Stimulated activated CD4-positive, alpha-beta T cell treated with anti-CD3 and anti-CD28 coated beads, Interleukin-2, amount 100 ng/mL, for 24 hours (primary cell): ENCODE results near the gene TMEM205.
"Not testable (repeated sequence)": the region's sequence is repeated elsewhere in the genome, so short reads cannot be mapped to it uniquely, and the experiment has no call there.

Experiments
- DNase-seq, 2 donors: peaks; one replicate each; pipeline ENCODE4 v3.0.0-alpha.2; 2020

Gene TMEM205

DNA sequence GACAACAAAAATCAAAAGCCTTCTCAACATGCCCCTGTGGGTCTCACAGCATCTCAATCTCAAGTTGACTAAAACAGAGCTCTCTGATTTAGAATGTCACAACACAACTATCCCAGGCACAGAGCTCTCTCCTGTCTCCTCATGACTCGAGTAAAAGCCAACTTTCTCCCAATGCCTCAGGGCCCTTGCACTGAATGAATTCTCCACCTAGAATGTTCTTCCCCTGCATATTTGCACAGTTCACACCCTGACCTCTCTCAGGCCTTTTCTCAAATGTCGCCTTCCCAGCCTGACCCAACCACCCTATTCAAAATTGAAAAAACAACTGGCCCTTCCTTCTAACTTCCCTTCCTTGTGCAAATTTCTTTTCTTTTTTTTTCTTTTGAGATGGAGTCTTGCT is 24.7 kb upstream of the TMEM205 start:
- DNase-seq = no peak

GRCh38 chr19:11367528-11367927 is 21.5 kb upstream of the TMEM205 start:
- DNase-seq = no peak

GRCh38 chr19:11365557-11366117 is 19.6 kb upstream of the TMEM205 start:
- DNase-seq = no peak

DNA sequence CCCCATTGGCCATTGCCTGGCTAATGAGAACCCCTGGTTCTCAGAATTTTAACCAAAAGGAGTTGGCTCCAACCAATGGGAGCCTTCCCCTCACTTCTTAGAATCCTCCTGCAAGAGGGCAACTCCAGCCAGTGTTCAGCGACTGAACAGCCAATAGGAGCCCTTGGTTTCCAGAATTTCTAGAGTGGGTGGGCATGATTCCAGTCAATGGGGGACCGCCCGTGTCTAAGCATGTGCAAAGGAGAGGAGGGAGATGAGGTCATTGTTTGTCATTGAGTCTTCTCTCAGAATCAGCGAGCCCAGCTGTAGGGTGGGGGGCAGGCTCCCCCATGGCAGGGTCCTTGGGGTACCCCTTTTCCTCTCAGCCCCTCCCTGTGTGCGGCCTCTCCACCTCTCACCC is 18.9 kb upstream of the TMEM205 start:
- no peak for DNase-seq

DNA sequence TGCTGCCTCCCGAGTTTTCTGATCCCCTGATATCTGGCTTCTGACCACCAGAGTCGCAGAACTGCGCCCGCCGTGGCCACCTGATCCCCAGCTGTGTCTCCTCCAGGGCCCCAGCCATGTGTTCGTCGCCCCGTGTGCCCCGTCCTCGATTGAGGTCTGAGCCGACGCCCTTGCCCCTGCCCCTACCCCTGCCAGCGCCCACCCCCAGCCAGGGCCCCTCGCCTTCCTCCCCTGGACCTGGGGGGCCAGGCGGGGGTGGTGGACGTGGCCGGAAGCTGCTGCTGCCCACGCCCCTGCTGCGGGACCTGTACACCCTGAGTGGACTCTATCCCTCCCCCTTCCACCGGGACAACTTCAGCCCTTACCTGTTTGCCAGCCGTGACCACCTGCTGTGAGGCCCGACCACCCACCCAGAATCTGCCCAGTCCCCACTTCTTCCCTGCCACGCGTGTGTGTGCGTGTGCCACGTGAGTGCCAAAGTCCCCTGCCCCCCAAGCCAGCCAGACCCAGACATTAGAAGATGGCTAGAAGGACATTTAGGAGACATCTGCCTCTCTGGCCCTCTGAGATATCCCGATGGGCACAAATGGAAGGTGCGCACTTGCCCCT is 18.3 kb upstream of the TMEM205 start:
- DNase-seq = no peak

DNA sequence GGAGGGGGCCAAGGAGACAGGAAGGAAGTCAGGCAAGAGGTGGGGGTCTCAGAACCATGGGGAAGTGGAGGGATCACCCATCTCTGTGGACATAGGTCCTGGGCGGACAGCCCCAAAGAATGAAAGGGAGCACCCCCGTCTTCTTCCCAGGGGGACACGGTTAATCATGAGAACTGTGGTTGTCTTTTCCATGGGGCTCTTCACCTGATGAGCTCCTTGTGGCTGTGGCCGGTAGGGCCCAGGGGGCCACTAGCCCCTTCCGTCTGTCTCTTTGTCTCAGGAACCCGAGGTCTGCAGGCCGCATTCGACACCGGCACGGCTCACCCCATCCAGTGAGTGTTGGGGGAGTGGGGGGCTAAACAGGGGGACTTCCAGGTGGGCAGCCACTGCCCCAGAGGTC is 17.8 kb upstream of the TMEM205 start:
- DNase-seq = no peak

DNA sequence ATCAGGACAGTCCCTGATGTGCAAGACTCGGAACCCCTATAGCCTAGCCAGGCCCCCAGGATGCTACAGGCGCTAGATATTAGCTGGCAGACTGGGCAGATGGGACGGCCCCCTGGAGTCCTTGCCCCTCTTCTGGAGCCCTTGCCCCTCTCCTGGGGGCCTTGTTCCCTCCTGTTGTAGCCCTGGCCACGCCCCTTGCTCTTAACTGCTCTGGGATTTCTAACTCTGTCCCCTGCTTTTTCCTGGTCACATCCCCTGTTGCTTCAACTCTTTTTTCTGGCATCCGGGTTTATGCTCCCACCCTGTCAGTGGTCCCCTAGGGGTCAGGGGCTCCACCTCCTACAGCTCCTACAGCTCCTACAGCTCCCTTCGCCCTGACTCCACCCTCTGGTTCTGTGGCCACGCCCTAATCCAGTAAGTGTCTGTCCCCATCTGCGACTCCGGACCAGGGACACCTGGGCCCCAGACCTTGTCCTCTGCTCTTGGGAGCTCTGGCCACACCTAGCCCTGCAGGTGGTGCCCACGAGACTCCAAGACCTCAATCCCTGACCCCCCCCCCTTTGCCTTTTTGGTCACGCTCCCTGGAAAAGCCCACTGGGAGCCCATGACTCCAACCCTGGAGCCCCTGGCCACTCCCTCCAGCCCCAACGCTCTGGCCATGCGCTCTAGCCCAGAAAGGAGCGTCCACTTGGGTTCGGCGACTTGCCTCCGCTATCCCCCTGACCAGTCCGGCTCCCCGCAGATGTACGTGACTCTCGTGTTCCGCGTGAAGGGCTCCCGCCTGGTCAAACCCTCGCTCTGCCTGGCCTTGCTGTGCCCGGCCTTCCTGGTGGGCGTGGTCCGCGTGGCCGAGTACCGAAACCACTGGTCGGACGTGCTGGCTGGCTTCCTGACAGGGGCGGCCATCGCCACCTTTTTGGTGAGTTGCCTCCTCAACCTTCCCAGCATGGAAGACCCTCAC is 16.0 kb upstream of the TMEM205 start:
- DNase-seq = no peak

DNA sequence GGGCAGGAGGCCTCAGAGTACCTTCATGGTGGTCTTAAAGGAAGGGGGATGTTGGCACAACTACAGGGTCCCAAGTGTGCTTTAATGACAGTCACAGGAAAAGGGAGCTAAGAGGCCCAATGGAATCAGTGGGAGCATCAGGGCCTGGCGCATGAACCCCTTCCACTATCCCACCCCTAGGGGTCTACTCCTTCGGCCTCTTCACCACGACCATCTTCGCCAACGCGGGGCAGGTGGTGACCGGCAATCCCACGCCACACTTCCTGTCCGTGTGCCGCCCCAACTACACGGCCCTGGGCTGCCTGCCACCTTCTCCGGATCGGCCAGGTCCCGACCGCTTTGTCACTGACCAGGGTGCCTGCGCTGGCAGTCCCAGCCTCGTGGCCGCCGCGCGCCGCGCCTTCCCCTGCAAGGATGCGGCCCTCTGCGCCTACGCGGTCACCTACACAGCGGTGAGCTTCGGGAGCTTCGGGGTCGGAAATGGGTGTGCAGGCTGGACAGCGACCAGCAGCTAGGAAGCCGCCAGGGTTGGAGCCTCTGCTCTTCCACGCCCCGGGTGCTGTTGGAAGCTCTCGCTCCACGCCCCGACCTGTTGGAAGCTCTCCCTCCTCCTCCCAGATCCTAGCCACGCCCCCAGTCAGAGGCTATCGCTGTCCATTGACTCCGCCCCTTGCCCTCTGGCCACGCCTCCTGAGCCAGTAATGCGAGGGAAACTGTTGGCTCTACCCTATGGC is 15.1 kb upstream of the TMEM205 start:
- peak in 1 of 2 donors; percentile 46 for DNase-seq

- DNase-seq = no peak
These were observed 13.4 kb upstream of the TMEM205 start for GRCh38 chr19:11359421-11359820.

- DNase-seq = no peak
These were observed 10.8 kb upstream of the TMEM205 start for GRCh38 chr19:11356676-11357550.

- DNase-seq = no peak
These were observed 10.0 kb upstream of the TMEM205 start for GRCh38 chr19:11356074-11356397.

GRCh38 chr19:11355160-11356073 is 9.3 kb upstream of the TMEM205 start, which contains the start of gene PLPPR2:
Gene PLPPR2, plus strand, starts transcription at chr19:11355432. Its CDS starts 2,242 bp downstream, at chr19:11357674.
- DNase-seq = peak; percentile 87 to 89

DNA sequence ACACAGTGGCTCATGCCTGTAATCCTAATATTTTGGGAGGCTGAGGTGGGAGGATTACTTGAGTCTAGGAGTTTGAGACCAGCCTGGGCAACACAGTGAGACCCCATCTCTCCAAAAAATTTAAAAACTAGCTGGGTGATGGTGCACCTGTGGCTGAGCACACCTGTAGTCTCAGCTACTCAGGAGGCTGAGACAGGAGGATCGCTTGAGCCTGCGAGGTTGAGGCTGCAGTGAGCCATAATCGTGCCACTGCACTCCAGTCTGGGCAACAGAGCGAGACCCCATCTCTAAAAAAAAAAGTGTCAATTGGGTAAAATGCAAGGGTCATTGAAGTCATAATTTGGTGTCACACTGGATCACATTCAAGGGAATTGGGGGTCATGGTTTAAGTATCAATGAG is 8.0 kb upstream of the TMEM205 start:
- DNase-seq = not testable (repeated sequence)

- DNase-seq = no peak
These were observed 3.1 kb upstream of the TMEM205 start for GRCh38 chr19:11349171-11349570.

- DNase-seq = no peak
These were observed 1.5 kb upstream of the TMEM205 start for GRCh38 chr19:11347546-11348039.

- DNase-seq = no peak
These were observed 805 bp downstream of the TMEM205 start for GRCh38 chr19:11345122-11345803.

- no peak for DNase-seq
These were observed 3.6 kb downstream of the TMEM205 start for GRCh38 chr19:11342429-11342828.

DNA sequence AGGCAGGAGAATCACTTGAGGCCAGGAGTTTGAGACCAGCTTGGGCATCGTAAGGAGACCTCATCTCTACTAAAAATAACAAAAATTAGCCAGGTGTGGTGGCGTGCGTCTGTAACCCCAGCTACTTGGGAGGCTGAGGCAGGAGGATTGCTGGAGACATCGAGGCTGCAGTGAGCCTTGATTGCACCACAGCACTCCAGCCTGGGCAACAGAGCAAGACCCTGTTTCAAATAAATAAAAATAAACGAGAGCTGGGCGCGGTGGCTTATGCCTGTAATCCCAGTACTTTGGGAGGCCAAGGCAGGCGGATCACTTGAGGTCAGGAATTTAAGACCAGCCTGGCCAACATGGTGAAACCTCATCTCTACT is 6.0 kb downstream of the TMEM205 start:
- DNase-seq = not testable (repeated sequence)

DNA sequence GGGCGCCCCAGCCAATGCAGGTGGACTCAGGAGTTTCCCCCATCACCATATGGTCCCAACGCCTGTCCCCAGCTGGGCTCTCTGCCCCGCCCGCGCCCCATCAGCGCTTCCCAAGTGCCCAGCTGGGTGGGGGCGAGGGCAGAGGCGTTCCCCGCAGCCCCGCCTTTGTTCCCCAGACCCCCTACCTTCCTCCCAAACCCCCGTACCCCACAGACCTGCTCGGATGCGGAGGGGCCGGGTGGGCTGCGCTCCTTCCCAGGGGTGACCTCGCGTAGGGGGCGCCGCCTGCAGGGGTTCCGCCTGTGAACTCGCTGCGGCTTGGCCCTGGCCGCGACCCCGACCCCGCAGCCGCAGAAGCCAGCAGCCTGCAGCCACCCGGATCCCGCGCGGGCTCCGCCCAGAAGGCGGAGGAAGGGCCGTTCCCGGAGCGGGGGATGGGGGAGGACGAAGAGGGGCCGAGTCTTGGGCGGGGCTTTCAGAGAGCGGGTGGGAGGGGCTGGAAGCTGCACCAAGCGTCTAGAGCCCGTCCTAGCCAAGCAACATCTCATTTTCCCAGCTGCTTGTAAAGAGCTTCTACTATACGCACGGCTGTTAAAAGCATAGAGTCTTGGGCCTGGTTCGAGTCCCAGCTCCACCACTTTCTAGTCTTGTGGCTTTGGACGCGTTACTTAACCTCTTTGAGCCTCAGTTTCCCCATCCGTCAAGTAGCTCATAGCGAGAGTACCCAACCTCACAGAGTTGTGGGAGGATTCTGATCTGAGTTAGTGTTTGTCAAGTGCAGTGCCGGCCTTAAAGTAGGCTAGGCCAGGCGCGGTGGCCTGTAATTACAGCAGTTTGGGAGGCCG is 6.6 kb downstream of the TMEM205 start, which contains the start of gene RAB3D:
Gene RAB3D (minus strand): TSS at position 404 of the 845 bp plus-strand sequence. CDS start 2,258 bp downstream, outside the sequence.
- DNase-seq = peak; percentile 86 to 91
